Uterus (tissue), 4 donors: ENCODE data around the gene TAGLN3. TPM values are rescaled to one million over a fixed set of nuclear protein-coding genes. Genes with fewer than 3 reads are reported as not detected.

Experiments
- DNase-seq, 2 donors: peaks; one replicate each; pipeline ENCODE4 v3.0.0-alpha.2; 2019 to 2020
- H3K27ac ChIP-seq, 2 donors: fragments of 200-600 bp; sonication (generic); 1 replicate in 1 of 2; 2 replicates in 1 of 2; pipeline ENCODE4 v1.5.1; 2016 to 2018
- H3K27me3 ChIP-seq, 2 donors: fragments of 200-600 bp; sonication (generic); one replicate each; pipeline ENCODE4 v1.5.1; 2018 to 2019; ENCODE audit warnings: control low read depth in 1 of 2
- H3K36me3 ChIP-seq, 2 donors: fragments of 200-600 bp; sonication (generic); one replicate each; pipeline ENCODE4 v1.5.1; 2019; ENCODE audit warnings: control low read depth in 1 of 2
- H3K4me1 ChIP-seq, 2 donors: fragments of 200-600 bp; sonication (generic); one replicate each; pipeline ENCODE4 v1.5.1; 2018 to 2019; ENCODE audit warnings: control low read depth in 1 of 2
- H3K4me3 ChIP-seq, 2 donors: fragments of 200-600 bp; sonication (generic); 1 replicate in 1 of 2; 2 replicates in 1 of 2; pipeline ENCODE4 v1.5.1; 2018 to 2019; ENCODE audit warnings: mild to moderate bottlenecking in 1 of 2
- H3K9me3 ChIP-seq, 2 donors: fragments of 200-600 bp; sonication (generic); one replicate each; pipeline ENCODE4 v1.5.1; 2019; ENCODE audit warnings: control low read depth in 1 of 2
- CTCF ChIP-seq, 4 experiments: fragments of 200-600 bp in 2 of 4; fragments of 450-650 bp in 2 of 4; sonication (generic) in 2 of 4; IDR thresholded peaks; one replicate each; pipeline ENCODE4 v1.5.1; 2016 to 2019; ENCODE audit warnings: antibody characterized with exemption in 4 of 4, mild to moderate bottlenecking in 2 of 4, moderate library complexity in 1 of 4
- POLR2A ChIP-seq, 2 donors: fragments of 450-650 bp; IDR thresholded peaks; one replicate each; pipeline ENCODE4 v1.6.1; 2016; ENCODE audit warnings: antibody characterized with exemption in 2 of 2, mild to moderate bottlenecking in 1 of 2, moderate library complexity in 1 of 2
- intact Hi-C: fragments of 100-400 bp; cut with DNase I; formaldehyde crosslinking; loops from one replicate; pipeline ENCODE4 v1.15.1; 2023; ENCODE audit warnings: low total_unique reads
- total RNA-seq, 4 donors: library from RNA; depleted of rRNA in 3 of 4; stranded (reverse); fragments of >200 nt in 3 of 4; gene quantifications; one replicate each; pipeline versions ENCODE4 v1.1.0 to v1.2.4, GENCODE V29; 2014 to 2023
- donor health status: DM: yes; HTN: yes; CAD: no.

Gene TAGLN3
- total RNA-seq, 4 donors from 2014 or later = 0.48 to 11.2 TPM; not detected in 2

DNA sequence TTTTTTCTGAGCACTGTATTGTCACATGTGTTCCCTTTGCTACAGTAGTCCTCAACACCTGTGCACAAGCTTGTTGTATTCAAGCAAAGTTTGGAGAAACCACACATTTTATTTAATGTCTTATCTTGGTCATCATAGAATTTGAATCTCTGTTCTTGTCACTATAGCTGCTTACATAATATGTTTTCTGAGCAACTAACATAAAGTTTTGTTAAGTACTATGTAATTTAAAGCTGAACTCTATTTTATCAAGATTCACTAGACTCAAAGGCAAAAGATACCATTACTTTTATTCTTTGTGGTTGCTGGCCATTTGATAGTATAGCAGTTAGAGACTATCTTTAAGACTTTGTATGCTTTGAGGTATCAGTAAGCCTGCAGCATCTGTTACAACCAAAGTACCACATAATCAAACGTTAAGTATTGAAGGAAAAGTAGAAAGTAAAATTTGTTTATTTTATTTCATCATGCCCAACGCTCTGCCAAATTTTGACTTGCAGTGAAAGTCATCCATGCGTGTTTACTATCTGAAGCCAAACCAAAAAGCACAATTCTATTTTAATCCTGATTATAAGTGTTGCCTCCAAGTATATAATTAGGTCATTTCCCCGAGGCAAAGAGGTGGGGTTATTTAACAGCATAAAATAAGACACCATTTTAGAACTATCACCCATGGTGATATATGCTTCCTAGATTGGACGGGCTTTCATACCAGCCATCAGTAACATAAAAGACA is 30.2 kb upstream of the TAGLN3 start:
- H3K27ac ChIP-seq = no peak overlapping the region
- no peaks in the 10 kb centered on the region for H3K27me3 ChIP-seq
- no peak for DNase-seq
- H3K4me3 ChIP-seq = no peak overlapping the region
- TF ChIP-seq POLR2A (IDR thresholded peaks at IDR 0.05) = no peak
- no peak for TF ChIP-seq CTCF (IDR thresholded peaks at IDR 0.05)
- no peaks in the 10 kb centered on the region for H3K9me3 ChIP-seq
- H3K36me3 ChIP-seq = no peaks in the 10 kb centered on the region
- peaks cover 0 to 13% of the 10 kb centered on the region in 2 donors for H3K4me1 ChIP-seq
- intact Hi-C loops = loop anchor here (5.0 kb wide), 1 partner anchor 251 kb away; no protein-coding TSS in a partner anchor

DNA sequence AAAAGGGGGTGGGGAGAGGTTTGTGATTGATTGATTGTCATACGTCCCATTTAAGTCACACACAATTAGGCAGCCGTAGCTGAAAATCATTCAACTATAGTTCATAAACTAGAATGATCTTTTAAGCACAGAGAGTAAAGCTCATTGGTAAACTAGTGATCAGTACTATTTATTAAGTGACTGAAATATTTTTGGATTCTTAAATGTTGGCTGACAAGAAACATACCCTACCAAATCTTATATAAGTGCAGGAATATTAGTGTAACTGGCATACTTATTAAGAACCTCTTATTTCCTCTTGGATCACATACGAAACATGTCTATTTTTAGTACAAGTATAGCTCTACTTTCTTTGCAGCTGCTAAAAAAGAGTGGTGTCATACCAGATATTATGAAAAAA is 28.3 kb upstream of the TAGLN3 start:
- Histone ChIP-seq H3K4me1 (peaks cover 0 to 13% of the 10 kb centered on the region in 2 donors), H3K9me3 (no peaks in the 10 kb centered on the region), H3K27ac (no peak overlapping the region), H3K27me3 (no peaks in the 10 kb centered on the region), H3K36me3 (no peaks in the 10 kb centered on the region), H3K4me3 (no peak overlapping the region)
- intact Hi-C loops = no loop called here
- DNase-seq = no peak
- no peak for TF ChIP-seq POLR2A (IDR thresholded peaks at IDR 0.05)
- no peak for TF ChIP-seq CTCF (IDR thresholded peaks at IDR 0.05)

DNA sequence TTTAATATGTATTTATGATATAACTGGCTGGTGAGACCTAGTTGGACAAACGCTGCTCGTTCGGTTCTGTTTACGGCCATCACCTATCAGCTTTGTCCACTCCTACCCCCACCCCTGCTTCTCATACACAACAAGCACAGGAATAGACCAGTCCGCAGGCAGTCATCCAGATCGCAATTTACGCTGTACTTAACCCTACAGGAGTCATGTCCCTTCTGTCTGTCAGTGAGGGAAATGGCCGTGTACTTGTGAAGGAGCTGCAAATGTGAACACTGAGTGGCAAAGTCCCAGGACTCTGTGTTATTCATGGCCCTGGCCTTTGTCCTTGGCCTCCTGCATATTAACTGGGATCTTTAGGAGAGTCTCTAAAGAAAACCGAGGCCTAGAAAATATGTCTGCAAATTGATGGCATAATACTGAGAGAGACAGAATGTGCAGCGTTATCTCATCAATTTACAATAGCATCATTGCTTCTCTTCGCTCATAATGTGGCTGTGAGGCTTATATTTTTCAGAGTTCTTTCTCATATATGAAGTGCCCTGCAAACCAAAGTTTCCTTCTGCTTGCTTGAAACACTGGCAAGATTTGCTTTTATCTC is 27.1 kb upstream of the TAGLN3 start:
- Histone ChIP-seq H3K4me3 (no peak overlapping the region), H3K9me3 (no peaks in the 10 kb centered on the region), H3K27ac (no peak overlapping the region), H3K27me3 (no peaks in the 10 kb centered on the region), H3K4me1 (peaks cover 0 to 8% of the 10 kb centered on the region in 2 donors), H3K36me3 (no peaks in the 10 kb centered on the region)
- DNase-seq = no peak
- TF ChIP-seq CTCF (IDR thresholded peaks at IDR 0.05) (no peak), POLR2A (IDR thresholded peaks at IDR 0.05) (no peak)
- intact Hi-C loops = no loop called here

GRCh38 chr3:111972891-111973290 is 25.8 kb upstream of the TAGLN3 start:
- Histone ChIP-seq H3K36me3 (no peaks in the 10 kb centered on the region), H3K27ac (no peak overlapping the region), H3K4me3 (no peak overlapping the region), H3K9me3 (no peaks in the 10 kb centered on the region), H3K27me3 (no peaks in the 10 kb centered on the region), H3K4me1 (no peaks in the 10 kb centered on the region)
- TF ChIP-seq POLR2A (IDR thresholded peaks at IDR 0.05) (no peak), CTCF (IDR thresholded peaks at IDR 0.05) (no peak)
- DNase-seq = no peak
- intact Hi-C loops = no loop called here

GRCh38 chr3:111975131-111975530 is 23.6 kb upstream of the TAGLN3 start:
- TF ChIP-seq CTCF (IDR thresholded peaks at IDR 0.05) = no peak
- no peak for TF ChIP-seq POLR2A (IDR thresholded peaks at IDR 0.05)
- intact Hi-C loops = no loop called here
- Histone ChIP-seq H3K27ac (no peak overlapping the region), H3K4me1 (peaks cover 0 to 3% of the 10 kb centered on the region in 2 donors), H3K4me3 (no peak overlapping the region), H3K36me3 (no peaks in the 10 kb centered on the region), H3K9me3 (no peaks in the 10 kb centered on the region), H3K27me3 (no peaks in the 10 kb centered on the region)
- DNase-seq = no peak
